NCI-H2081 (cell line): ENCODE measurements around the gene OTUB2.

Source experiments
- DNase-seq, 2 experiments: peaks; one replicate each; lab custom pipeline; 2025; lab: John Stamatoyannopoulos, UW

Gene OTUB2

DNA sequence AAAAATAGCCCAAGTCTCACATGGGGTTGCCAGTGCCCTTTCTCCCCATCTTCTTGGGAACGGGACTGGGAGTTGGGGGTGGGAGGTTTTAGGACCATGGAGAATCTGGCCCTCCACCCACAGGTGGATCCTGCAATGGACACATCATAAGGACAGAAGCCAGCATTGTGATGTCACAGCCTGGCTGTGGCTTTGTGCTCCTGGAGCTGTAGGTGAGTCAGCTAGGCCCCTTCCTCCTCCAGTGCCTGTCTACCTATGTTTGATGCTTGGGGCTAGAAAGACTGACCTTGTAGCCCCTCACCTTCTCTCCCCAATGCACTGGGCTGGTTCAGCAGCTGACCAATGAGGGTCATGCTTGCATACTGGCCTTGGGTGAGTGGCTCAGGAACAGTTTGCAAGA lies 29.1 kb upstream of the OTUB2 start, which contains the start of gene CCDC197:
TSS of gene CCDC197 (plus strand) at position 220 of the 400 bp plus-strand sequence. CDS start 831 bp downstream, outside the sequence.
- no peak for DNase-seq

- DNase-seq: no peak
These were observed 27.9 kb upstream of the OTUB2 start for GRCh38 chr14:93997916-93998870.

DNA sequence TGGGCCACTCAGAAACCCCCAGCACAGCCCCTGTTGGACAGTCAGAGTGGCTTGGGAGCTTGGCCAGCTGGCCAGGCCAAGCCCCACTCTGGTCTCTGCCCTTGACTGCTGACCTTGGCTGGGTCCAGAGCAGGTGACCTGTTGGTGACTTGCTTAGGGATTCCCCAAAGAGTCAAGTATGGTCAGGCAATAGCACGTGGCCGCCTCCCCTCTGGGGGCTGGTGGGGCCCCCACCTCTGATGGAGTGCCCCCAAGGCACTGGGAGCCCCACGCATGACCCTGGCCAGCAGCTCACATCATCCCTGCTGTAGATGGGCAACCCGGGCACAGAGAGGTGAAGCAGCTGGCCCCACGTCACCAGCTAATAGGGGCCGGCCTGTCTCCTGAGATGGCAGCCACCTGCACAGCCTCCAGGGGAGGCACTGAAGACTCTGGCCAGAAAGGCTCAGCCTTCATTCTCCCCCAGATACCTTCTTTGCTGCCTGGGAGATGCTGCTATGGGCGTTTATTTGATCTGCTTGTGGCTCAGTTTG lies 27.2 kb upstream of the OTUB2 start:
- DNase-seq: no peak

DNA sequence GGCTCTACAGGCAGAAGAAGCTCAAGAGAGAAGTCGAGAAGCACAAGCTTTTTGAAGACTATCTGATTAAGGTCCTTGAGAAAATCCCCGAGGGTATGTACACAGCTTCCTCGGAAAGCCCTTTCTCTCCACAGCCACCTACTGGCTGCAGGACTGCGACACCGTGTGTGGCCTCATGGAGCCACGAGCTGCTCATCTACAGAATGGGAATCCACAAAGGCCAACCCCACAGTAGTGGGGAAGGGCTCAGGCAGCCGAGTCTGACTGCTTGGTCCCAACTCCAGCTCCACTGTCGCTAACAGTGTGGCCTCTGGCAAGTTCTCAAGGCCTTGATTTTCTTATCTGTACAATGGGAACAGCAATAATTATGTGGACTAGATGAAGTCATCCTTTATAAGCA lies 26.6 kb upstream of the OTUB2 start:
- DNase-seq: no peak

GRCh38 chr14:94000267-94000666 lies 25.9 kb upstream of the OTUB2 start:
- DNase-seq: no peak

DNA sequence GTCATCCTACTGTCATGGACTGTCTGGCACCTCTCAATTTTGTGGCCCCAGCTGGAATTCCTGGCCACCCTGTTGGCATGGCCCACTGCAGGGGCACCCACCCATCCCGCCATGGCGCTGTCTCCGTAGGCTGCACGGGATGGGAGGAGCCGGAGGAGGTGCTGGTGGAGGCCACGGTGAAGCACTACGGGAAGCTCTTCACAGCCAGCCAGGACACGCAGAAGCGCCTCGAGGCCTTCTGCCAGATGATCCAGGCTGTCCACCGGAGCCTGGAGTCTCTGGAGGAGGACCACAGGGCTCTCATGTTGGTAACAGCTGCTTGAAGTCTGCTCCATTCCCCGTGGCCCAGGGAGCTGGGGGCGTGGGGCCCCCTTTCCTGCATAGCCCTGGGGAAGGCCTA lies 25.1 kb upstream of the OTUB2 start:
- DNase-seq: no peak

DNA sequence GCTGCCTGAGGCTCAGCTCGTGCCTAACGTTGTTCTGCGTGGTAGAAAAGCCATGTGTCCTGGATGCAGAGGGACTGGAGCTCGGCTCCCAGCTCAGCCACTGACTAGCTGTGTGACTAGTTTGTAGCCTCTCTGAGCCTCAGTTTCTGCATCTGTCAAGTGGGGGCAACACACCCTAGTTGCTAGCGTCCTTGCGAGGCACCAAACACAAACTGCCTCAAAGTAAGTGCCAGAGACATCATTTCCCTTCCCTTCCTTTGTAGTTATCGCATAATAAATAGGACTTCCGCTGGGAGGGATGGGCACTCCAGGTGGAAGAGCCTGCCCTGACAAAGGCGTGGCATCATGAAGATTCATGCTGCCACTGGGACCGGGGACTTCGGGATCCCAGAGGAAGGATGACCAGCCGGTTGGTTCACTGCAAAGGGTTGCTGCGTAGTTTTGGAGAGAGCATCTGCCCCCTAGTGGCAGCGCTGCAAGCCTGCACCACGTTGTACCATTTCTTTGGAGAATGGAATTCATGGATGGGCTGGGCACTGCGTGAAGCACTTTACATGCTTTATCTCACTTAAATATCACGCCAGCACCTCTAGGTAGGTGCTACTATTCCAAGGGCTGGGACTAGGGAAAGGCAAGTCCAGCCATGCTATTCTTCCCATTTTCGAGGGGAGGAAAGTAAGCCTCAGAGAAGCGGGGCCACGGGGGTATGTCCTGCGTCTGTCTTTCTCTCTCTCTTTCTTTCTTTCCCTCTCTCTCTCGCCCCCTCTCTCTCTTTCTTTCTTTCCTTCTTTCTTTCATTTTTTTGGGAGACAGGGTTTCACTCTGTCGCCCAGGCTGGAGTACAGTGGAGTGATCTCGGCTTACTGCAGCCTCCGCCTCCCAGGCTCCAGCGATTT lies 24.4 kb upstream of the OTUB2 start:
- peak; percentile 63 to 67 for DNase-seq

DNA sequence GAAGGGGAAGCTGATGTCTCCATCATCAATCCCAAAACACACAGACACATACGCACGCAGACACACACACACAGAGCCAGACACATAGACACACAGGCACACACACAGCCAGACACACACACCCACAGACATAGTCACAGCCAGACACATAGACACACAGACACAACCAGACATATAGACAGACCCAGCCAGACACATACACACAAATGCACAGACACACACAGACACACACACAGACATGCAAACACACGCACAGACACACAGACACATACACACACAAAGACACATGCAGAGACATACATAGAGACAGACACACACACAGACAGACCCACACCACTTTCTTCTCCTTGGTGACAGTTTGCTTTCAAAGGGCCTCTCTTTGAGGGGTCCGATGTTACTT lies 22.7 kb upstream of the OTUB2 start:
- no peak for DNase-seq

GRCh38 chr14:94004015-94004414 lies 22.1 kb upstream of the OTUB2 start:
- DNase-seq: no peak

DNA sequence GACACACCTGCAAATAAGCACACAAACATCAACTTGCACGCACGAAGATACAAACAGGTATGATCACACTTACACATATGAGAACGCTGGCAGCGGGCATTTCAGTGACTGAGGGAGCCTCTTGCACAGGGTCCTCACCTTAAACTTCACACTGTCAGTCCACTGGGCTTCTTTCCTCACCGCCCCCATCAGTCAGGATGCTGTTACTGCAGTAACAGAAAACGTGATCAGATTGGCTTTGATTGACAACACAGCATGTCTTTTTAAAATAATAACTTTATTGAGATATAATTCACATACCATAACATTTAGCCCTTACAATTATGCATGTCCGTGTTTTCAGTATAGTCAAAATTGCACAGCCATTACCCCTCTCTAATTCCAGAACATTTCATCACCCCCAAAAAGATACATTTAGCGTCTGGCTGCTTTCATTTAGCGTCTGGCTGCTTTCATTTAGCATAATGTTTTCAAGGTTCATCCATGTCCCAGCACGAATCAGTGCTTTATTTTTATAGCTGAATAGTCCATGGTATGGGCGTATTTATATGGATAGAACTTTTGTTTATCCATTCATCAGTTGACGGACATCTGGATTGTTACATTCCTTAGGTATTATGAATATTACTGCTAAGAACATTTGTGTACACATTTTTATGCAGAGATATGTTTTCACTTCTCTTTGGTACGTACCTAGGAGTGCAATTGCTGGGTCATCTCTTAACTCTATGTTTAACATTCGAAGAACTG lies 20.6 kb upstream of the OTUB2 start:
- DNase-seq: no peak

DNA sequence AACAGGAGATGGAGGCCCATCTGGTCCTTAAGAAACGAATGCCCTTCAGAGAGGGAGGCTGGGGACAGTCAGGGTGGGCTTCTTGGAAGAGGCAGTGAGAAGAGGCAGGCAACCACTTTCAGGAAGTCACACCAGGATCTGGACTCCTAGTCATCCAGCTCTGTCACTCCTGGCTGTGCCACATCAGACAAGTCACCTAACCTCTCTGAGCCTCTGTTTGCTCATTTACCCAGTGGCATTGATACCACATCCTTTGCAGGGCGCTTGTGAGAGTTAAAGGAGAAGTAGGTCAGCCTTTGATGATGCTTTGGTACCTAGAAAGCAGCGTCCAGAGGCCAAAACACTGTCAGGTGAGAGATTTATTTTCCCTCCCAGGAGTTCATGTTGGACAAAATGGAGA lies 17.9 kb upstream of the OTUB2 start:
- no peak for DNase-seq

- no peak for DNase-seq
These were observed 16.4 kb upstream of the OTUB2 start for GRCh38 chr14:94009767-94010166.

DNA sequence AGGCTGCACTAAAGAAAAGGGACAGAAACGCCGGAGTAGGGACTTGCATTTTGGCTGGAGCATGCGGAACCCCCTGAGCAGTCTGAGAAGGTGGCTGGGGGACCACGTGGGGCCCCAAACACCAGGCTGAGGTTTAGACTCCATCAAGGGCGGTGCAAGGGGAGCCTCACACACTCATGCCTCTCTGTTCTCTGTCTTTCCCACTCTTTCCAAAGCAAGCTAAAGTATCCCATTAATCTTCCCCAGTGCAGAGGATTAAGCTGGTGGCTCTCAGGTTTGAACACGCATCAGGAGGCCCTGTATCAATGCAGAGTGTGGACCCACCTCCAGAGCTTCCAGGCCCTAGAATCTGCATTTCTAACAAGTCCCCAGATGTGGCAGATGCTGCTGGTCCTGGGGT lies 15.5 kb upstream of the OTUB2 start:
- DNase-seq: no peak

GRCh38 chr14:94011795-94012194 lies 14.3 kb upstream of the OTUB2 start:
- no peak for DNase-seq

- no peak for DNase-seq
These were observed 11.8 kb upstream of the OTUB2 start for GRCh38 chr14:94014382-94014781.

GRCh38 chr14:94015223-94015622 lies 10.9 kb upstream of the OTUB2 start:
- DNase-seq: no peak

- no peak for DNase-seq
These were observed 9.6 kb upstream of the OTUB2 start for GRCh38 chr14:94016446-94016976.

DNA sequence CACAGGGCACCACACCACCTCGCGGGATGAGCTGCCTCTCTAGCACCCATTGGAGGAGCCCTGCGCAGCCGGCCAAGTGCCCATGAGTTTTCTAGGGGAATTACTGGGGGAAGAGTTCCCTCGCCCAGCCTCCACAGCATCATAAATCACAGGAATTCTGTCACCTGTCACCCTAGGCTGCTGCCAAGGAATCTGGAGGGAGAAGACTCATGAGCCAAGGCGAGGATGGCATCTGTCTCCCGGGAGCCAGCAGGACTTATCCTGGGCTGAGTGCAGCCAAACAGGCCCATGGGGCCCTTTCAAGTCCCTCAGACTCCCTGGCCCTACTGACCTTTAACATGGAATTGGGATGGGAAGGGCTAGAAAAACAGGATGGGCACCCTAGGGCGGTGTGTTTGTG lies 7.8 kb upstream of the OTUB2 start:
- no peak for DNase-seq

GRCh38 chr14:94019329-94019728 lies 6.8 kb upstream of the OTUB2 start:
- DNase-seq: no peak

GRCh38 chr14:94020267-94020666 lies 5.9 kb upstream of the OTUB2 start:
- no peak for DNase-seq

GRCh38 chr14:94021001-94021400 lies 5.1 kb upstream of the OTUB2 start:
- no peak for DNase-seq
